ENCODE data around the gene RPL19. TPM values are rescaled to one million over a fixed set of nuclear protein-coding genes. Genes with fewer than 3 reads are reported as not detected.

RPL19 gene
- total RNA-seq (2022; extraction: Qiagen RNA extraction) = 3,843 to 4,180 TPM (median 4,131 TPM) in 5 replicates

GRCh38 chr17:39200070-39200879 lies at the start of gene RPL19:
RPL19 (plus strand) TSS chr17:39200283; CDS start chr17:39200345, 62 bp downstream.

GRCh38 chr17:39151150-39151942 lies 48.7 kb upstream of the RPL19 start, which contains the start of gene PLXDC1:
PLXDC1 (minus strand) TSS chr17:39151637; CDS start chr17:39151437, 200 bp downstream.

GRCh38 chr17:39165841-39166349 lies 34.2 kb upstream of the RPL19 start, which contains the start of gene ARL5C:
ARL5C (minus strand) TSS chr17:39166161; CDS start chr17:39165760, 401 bp downstream.

GRCh38 chr17:39197380-39198185 lies 2.5 kb upstream of the RPL19 start, which contains the start of gene CACNB1:
CACNB1 (minus strand) TSS chr17:39197669; CDS start chr17:39197495, 174 bp downstream.

GRCh38 chr17:39225308-39225958 lies 25.4 kb downstream of the RPL19 start, which contains the start of gene STAC2:
STAC2 (minus strand) TSS chr17:39225945; CDS start chr17:39225502, 443 bp downstream.

Other genes starting within 250 kb of the RPL19 start
- gene FBXO47, start 232.9 kb upstream of the RPL19 start, total RNA-seq (2022; extraction: Qiagen RNA extraction) = 0.02 TPM in 1 of 5 replicates, not detected in the others
- 0.13 to 0.32 TPM (median 0.26 TPM) in 5 replicates for gene PLXDC1, start 48.6 kb upstream of the RPL19 start, total RNA-seq (2022; extraction: Qiagen RNA extraction)
- gene ARL5C, start 34.1 kb upstream of the RPL19 start, total RNA-seq (2022; extraction: Qiagen RNA extraction) = not detected in 5 replicates
- 4.4 to 6.8 TPM (median 6.2 TPM) in 5 replicates for gene CACNB1, start 2.6 kb upstream of the RPL19 start, total RNA-seq (2022; extraction: Qiagen RNA extraction)
- gene STAC2, start 25.7 kb downstream of the RPL19 start, total RNA-seq (2022; extraction: Qiagen RNA extraction) = 4.0 to 7.8 TPM (median 6.4 TPM) in 5 replicates
- 6.8 to 8.1 TPM (median 7.6 TPM) in 5 replicates for gene FBXL20, start 201.3 kb downstream of the RPL19 start, total RNA-seq (2022; extraction: Qiagen RNA extraction)

All from A549 treated with AZD2906 at 1 μM for 4 hours (cell line).